Spleen (tissue), 7 donors: ENCODE data around the gene GADD45G.

Source experiments
- POLR2A ChIP-seq, 3 donors: fragments of 450-650 bp; IDR thresholded peaks; one replicate each; pipeline ENCODE4 v1.5.1; 2017; ENCODE audit warnings: antibody characterized with exemption in 3 of 3, mild to moderate bottlenecking in 1 of 3
- TF ChIP-seq, protein P1 (sequence below), 11 experiments: fragments of 200-600 bp in 7 of 11; fragments of 450-650 bp in 4 of 11; sonication (generic) in 4 of 11; IDR thresholded peaks in 8 of 11; conservative IDR thresholded peaks in 3 of 11; 1 replicate in 7 of 11; 2 replicates in 4 of 11; pipeline versions ENCODE4 v1.4.0 to v1.8.0; 2016 to 2021; ENCODE audit warnings: antibody characterized with exemption in 11 of 11, inconsistent platforms in 4 of 11, mild to moderate bottlenecking in 1 of 11
- donor health status: DM: no; HTN: no; CAD: no; lungs with moderate emphysema.
- donor health status: DM: no; HTN: no; CAD: no.
- donor health status: DM: no; HTN: no; CAD: no.

DNA sequence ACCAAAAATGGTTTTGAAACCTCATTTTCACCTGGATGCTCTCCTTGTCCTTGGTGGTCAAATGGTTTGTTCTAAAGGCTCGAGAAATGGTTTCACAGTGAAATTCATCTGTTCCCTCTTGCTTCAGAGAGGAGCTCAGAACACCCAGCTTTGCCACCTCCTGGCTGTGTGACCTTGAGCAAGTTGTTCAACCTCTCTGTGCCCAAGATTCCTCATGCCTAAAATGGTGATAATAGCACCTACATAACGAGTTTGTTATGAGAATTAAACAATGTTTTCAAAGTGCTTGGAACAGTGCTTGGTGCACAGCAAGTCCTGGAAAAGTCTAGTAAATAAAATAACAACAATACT lies 6.5 kb upstream of the GADD45G start:
- TF ChIP-seq, protein P1, sequence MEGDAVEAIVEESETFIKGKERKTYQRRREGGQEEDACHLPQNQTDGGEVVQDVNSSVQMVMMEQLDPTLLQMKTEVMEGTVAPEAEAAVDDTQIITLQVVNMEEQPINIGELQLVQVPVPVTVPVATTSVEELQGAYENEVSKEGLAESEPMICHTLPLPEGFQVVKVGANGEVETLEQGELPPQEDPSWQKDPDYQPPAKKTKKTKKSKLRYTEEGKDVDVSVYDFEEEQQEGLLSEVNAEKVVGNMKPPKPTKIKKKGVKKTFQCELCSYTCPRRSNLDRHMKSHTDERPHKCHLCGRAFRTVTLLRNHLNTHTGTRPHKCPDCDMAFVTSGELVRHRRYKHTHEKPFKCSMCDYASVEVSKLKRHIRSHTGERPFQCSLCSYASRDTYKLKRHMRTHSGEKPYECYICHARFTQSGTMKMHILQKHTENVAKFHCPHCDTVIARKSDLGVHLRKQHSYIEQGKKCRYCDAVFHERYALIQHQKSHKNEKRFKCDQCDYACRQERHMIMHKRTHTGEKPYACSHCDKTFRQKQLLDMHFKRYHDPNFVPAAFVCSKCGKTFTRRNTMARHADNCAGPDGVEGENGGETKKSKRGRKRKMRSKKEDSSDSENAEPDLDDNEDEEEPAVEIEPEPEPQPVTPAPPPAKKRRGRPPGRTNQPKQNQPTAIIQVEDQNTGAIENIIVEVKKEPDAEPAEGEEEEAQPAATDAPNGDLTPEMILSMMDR (IDR thresholded peaks at IDR 0.05 in 8 of 11, conservative IDR thresholded peaks at IDR 0.05 in 3 of 11), result no peak
- no peak for TF ChIP-seq POLR2A (IDR thresholded peaks at IDR 0.05)
